Measurements from ENCODE around the gene GALNT14.

Gene GALNT14

DNA sequence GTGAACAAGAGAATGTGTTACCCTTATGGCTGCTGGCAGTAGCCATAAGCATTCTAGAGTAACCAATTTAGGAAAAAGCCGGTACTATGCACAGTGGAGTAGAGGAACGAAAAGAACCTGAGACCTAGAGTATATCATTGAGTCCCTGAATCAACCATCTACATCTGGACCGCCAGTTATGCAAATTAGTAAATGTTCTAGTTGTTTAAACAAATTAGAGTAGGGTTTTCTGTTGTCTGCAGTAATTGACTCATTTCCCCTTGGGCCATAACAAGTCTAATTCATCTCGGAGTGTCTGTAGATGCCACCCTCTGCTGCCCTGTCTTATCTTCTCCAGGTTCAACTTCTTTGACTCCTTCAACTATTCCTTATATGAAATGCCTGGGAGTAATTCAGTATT, 270.9 kb downstream of the GALNT14 start:
- H3K4me2 ChIP-seq (ENCODE audit: low read depth, low read length): no peak overlapping the region

DNA sequence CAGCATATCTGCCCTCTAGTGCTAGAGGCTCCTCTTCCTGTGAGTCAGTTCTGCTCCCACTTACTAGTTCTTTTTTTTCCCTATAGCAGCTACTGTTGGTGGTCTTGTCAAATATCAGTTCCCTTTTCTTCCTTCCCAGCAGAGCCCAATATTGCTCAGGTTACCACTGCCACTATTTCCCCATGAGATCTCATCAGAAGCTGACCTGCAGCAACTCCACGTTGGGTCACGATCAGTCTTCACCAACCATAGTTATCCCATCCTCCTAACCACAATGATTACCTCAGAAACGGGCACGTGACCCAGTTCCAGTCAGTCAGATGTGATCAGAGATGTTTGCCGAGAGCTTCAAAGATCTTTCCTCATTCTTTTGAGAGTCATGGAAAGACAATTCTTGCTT, 271.3 kb downstream of the GALNT14 start:
- Histone ChIP-seq H4K20me1 (ENCODE audit: insufficient read depth, low read length) (no peaks in the 10 kb centered on the region), H3K36me3 (replicated peaks; ENCODE audit: insufficient read depth, low read length) (no peaks in the 10 kb centered on the region), H3K27ac (ENCODE audit: low read length) (no peak overlapping the region), H3K4me2 (ENCODE audit: low read depth, low read length) (no peak overlapping the region), H3K9me2 (replicated peaks; ENCODE audit: insufficient read depth, low read length) (no peaks in the 10 kb centered on the region), H3K4me3 (ENCODE audit: low read length) (no peak overlapping the region), H3K27me3 (replicated peaks; ENCODE audit: insufficient read depth, low read length) (no peaks in the 10 kb centered on the region), H3K79me2 (ENCODE audit: low read length) (no peaks in the 10 kb centered on the region), H3K9ac (ENCODE audit: low read length) (no peak overlapping the region), H3F3A (ENCODE audit: insufficient read depth, low read length) (no peaks in the 10 kb centered on the region), H3K4me1 (ENCODE audit: low read length) (no peaks in the 10 kb centered on the region), H3K9me3 (replicated peaks; ENCODE audit: insufficient read depth, low read length) (no peaks in the 10 kb centered on the region), H2AFZ (ENCODE audit: low read length) (no peak overlapping the region)
- TF ChIP-seq EZH2 (optimal IDR thresholded peaks at IDR 0.05; ENCODE audit: low read depth, low read length) (no peak), EZH2phosphoT487 (IDR thresholded peaks at IDR 0.05; ENCODE audit: low read length) (no peak)
- TF ChIP-seq, protein P1, sequence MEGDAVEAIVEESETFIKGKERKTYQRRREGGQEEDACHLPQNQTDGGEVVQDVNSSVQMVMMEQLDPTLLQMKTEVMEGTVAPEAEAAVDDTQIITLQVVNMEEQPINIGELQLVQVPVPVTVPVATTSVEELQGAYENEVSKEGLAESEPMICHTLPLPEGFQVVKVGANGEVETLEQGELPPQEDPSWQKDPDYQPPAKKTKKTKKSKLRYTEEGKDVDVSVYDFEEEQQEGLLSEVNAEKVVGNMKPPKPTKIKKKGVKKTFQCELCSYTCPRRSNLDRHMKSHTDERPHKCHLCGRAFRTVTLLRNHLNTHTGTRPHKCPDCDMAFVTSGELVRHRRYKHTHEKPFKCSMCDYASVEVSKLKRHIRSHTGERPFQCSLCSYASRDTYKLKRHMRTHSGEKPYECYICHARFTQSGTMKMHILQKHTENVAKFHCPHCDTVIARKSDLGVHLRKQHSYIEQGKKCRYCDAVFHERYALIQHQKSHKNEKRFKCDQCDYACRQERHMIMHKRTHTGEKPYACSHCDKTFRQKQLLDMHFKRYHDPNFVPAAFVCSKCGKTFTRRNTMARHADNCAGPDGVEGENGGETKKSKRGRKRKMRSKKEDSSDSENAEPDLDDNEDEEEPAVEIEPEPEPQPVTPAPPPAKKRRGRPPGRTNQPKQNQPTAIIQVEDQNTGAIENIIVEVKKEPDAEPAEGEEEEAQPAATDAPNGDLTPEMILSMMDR (IDR thresholded peaks at IDR 0.05; ENCODE audit: low read length): no peak
- no peak for DNase-seq

More for the DNA sequence above, 270.9 kb downstream of the GALNT14 start:
- DNase-seq: no peak
- Histone ChIP-seq H3K36me3 (replicated peaks; ENCODE audit: insufficient read depth, low read length) (no peaks in the 10 kb centered on the region), H4K20me1 (ENCODE audit: insufficient read depth, low read length) (no peaks in the 10 kb centered on the region), H3K27me3 (replicated peaks; ENCODE audit: insufficient read depth, low read length) (no peaks in the 10 kb centered on the region), H3K9ac (ENCODE audit: low read length) (no peak overlapping the region), H3F3A (ENCODE audit: insufficient read depth, low read length) (no peaks in the 10 kb centered on the region), H2AFZ (ENCODE audit: low read length) (no peak overlapping the region), H3K9me2 (replicated peaks; ENCODE audit: insufficient read depth, low read length) (no peaks in the 10 kb centered on the region), H3K79me2 (ENCODE audit: low read length) (no peaks in the 10 kb centered on the region), H3K27ac (ENCODE audit: low read length) (no peak overlapping the region), H3K9me3 (replicated peaks; ENCODE audit: insufficient read depth, low read length) (no peaks in the 10 kb centered on the region), H3K4me1 (ENCODE audit: low read length) (no peaks in the 10 kb centered on the region), H3K4me3 (ENCODE audit: low read length) (no peak overlapping the region)
- TF ChIP-seq, protein P1 (IDR thresholded peaks at IDR 0.05; ENCODE audit: low read length): no peak
- TF ChIP-seq EZH2phosphoT487 (IDR thresholded peaks at IDR 0.05; ENCODE audit: low read length) (no peak), EZH2 (optimal IDR thresholded peaks at IDR 0.05; ENCODE audit: low read depth, low read length) (no peak)

DNA sequence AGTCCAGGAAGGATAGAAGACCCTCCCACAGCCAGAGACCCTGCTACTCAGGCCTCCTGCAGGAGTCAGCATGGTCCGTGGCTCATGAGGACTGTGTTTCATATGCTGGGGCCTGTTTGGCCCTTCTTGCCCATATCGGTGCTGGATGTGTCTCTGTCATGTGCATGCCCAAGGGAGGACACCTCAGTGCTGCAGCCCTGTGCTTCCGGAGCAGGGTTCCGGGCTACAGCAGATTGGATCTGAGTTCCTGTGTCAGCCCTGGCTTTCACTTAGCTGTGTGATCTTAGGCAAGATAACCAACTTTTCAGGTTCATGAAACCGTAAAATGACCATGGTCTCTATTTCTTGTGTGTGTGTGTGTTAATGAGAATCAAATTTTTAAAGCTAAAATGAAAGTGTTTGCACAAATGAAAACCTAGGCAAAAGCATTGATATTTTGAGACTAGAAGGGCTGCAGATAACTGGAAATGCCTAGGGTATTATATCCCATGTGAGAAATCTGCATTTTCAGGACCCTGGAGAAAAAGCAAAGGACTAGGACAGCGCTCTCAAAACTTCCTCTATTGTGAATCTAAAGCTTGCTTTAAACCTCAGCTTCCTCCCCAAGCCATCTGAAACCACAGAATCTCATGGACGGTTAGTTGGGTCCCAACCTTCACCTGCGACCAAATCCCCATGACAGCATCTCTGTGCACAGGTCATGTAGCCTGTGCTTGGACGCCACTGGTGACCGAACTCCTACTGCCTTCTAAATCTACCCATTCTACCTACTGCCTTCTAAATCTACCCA, 272.2 kb downstream of the GALNT14 start:
- H3K9ac ChIP-seq (ENCODE audit: low read length): no peak overlapping the region
- no peak overlapping the region for H3K27ac ChIP-seq (ENCODE audit: low read length)

More for the DNA sequence above, 272.2 kb downstream of the GALNT14 start:
- DNase-seq: peak; percentile 27
- Histone ChIP-seq H3K4me2 (ENCODE audit: low read depth, low read length) (no peak overlapping the region), H3K4me3 (ENCODE audit: low read length) (no peak overlapping the region), H3K27me3 (replicated peaks; ENCODE audit: insufficient read depth, low read length) (no peaks in the 10 kb centered on the region), H3K36me3 (replicated peaks; ENCODE audit: insufficient read depth, low read length) (no peaks in the 10 kb centered on the region), H3K9me2 (replicated peaks; ENCODE audit: insufficient read depth, low read length) (no peaks in the 10 kb centered on the region), H2AFZ (ENCODE audit: low read length) (no peak overlapping the region), H3K4me1 (ENCODE audit: low read length) (no peaks in the 10 kb centered on the region), H3K79me2 (ENCODE audit: low read length) (no peaks in the 10 kb centered on the region), H3F3A (ENCODE audit: insufficient read depth, low read length) (no peaks in the 10 kb centered on the region), H4K20me1 (ENCODE audit: insufficient read depth, low read length) (no peaks in the 10 kb centered on the region), H3K9me3 (replicated peaks; ENCODE audit: insufficient read depth, low read length) (no peaks in the 10 kb centered on the region)
- TF ChIP-seq, protein P1 (IDR thresholded peaks at IDR 0.05; ENCODE audit: low read length): no peak
- TF ChIP-seq EZH2 (optimal IDR thresholded peaks at IDR 0.05; ENCODE audit: low read depth, low read length): no peak
